Activated CD4-positive, alpha-beta T cell treated with anti-CD3 and anti-CD28 coated beads, Interleukin-2, Interleukin-6, amounts not matched to agents 100 ng/mL and 50 ng/mL, durations not matched to agents 16 hours and 8 hours (primary cell): ENCODE measurements around the gene SPA17.
A peak's percentile ranks its signal among the peaks of the same experiment; 100 is the strongest.

Experiments used
- DNase-seq: peaks from one replicate; pipeline ENCODE4 v3.0.0-alpha.2; 2020

The SPA17 gene

DNA sequence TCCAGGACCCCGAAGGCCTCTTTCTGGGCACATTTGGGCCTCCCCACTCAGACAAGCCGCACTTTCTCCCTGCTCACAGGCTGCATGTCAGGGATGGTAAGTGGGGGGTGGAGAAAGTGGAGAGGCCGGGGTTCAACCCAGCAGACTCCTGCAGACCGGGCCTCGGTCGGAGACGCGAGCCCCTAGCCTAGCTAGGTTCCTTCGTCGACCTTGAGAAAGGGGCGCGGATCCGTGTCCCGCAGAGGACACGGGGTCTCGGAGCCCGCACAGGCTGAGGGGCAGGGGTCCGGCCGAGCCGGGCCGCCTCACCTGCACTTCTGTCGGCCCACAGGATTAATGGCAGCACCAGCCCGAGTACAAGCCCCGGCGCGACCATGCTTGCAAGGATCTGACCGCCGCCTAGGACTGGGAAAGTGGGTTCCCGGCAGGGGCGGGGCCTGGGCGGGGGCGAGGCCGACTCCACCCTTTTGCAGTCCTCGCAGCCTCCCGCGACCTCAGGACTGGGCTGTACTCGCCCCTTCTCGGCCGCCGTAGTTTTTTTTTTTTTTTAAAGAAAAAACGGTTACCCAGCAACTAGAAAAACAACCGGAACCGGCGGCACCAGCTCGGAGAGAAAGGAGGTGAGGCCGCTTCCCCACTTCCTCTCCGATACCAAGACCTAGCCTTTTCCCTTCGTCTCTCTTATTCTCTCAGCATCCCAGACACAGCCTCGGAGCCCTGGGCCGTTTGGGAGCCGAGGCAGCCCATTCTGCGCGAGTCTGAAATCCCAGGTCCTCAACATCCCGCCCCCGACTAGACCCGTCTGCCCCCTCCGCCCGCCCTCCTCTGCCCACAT, at the start of gene SPA17, which contains the start of gene SIAE:
SPA17 (plus strand) TSS at position 572 of the 835 bp plus-strand sequence. CDS start 1,361 bp downstream, outside the sequence.
SIAE (minus strand) TSS at position 407 of the 835 bp plus-strand sequence; CDS start at position 376, 31 bp downstream.
- DNase-seq = peak; percentile 94

DNA sequence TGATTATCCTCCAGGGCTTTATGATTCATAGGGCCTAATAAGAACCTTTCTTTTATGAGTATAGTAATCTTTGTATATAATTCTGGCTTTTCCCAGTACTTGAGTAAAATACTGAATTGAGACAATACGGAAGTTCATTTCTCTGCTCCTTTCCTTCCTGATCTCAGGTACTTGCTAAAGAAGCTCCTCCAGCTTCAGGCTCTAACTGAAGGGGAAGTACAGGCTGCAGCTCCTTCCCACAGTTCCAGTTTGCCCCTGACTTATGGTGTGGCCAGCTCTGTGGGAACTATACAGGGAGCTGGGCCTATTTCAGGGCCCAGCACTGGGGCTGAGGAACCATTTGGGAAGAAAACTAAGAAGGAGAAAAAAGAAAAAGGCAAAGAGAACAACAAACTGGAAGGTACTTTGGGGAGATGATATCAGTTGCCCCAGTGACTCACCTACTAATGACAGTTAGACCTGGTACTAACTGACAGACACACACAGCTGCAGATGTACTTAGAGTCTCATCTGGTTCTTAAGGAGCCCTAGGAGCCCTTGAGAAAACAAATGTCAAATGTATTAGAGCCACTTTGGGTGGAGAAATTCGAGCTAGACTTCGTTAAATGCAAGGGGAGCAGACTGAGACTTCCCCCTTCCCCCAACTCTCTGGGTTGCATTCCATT, 48.1 kb upstream of the SPA17 start:
- no peak for DNase-seq

DNA sequence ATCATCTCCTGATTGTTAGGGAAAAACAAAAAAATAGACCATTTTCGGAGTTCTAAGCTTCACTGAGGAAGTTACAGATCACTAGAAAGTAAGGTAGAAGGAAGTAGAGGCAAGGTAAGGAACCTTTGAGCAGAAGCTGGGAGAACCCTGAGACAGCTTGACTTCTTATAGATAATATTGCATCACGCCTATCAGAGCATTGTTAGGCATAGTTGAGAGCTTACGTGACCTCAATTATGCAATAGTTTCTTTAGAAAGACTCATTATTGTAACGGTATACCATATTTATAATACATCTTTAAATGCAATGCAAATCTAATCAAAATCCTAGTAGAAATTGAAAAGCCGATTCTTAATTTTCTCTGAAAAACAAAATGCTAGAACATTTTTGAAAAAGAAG, 46.2 kb upstream of the SPA17 start:
- DNase-seq = no peak

DNA sequence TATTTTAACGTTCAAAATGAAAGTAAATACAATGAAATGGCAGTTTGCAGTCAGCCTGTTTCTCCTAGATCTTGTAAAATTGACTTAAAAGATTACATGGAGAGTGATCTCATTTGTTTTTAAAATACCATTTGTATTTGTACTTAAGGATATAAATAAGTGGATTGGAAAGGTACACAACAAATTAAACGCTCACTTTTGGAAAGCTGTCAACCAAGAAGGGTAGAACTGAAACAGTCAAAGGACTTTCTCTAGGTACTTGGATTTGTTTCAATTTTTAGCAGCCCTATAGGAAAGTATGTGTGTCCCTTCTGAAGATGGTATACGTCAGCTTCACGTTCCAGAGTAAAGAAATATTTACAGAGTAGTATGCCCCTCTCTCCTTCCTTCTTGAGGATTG, 43.7 kb upstream of the SPA17 start:
- DNase-seq = no peak

DNA sequence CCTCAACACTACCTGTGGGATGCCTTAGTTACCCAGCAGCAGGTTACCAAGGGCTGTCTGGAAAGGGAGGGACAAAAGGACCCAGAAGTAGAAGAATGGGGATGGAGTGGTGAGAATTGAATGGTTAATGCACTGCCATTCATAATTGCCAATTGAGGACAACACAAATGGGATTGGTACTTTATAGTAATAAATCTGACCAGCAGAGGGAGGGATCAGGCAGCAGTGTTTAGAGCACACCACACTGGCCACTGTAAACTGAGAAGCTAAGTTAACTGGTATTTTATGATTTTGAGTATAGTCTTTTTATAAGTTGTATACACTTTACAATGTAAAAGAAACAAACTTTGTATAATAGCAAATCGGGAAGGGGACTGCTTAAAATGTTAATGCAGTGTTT, 40.3 kb upstream of the SPA17 start:
- no peak for DNase-seq

DNA sequence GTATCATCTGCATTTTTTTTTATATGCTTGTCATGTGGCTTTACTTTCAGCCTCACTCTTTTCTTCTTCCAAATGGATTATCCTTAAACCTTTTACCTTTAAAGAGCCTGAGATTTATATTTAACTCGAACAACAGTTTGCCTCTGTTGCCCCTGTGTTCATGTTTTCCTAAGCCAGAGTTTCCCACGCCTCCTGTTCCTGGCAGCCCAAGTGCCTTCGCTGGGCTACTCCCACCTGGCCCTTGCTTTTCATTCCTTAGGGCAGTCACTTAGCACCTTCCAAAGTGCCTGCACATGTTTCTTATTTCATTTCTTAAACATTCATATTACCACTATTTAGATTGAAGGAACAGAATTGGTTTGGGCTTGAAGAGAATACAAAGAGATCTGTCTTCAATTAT, 37.8 kb upstream of the SPA17 start:
- no peak for DNase-seq

DNA sequence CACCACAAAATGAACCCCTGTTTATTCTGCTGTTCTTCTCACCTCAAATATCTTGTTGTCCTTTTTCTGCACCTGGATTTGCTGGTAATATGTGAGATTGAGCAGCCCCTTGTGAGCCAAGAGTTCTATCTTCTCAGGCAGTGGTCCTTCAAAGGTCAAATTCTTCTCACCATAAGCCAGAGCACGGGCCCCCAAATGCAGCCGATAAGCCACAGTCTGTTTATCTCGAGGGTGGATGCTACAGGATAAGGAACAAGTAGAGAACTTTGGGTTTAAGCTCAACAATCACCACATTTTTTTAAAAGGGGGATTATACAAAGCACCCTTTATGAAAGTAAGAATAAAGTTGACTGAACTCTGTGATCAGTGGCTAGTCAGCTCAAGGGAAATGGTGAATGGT, 35.2 kb upstream of the SPA17 start:
- no peak for DNase-seq

DNA sequence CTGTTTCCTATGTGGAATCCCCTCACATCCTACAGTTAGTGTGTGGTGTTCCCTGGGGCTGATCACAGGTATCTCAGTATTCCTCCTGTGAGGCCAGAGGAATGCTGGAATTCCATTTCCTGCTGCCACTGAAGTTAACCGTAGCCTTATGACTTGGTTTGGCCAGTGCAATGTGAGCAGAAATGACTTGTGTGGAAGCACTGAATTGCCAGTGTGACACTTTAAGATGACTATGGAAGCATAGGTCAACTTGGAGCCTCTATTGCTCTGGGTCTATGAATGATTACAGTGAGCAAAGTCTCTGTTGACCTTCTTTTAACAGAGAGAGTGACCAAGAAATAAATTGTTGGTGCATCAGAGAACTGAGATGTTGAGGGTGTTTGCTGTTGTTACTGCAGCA, 34.5 kb upstream of the SPA17 start:
- DNase-seq = no peak

DNA sequence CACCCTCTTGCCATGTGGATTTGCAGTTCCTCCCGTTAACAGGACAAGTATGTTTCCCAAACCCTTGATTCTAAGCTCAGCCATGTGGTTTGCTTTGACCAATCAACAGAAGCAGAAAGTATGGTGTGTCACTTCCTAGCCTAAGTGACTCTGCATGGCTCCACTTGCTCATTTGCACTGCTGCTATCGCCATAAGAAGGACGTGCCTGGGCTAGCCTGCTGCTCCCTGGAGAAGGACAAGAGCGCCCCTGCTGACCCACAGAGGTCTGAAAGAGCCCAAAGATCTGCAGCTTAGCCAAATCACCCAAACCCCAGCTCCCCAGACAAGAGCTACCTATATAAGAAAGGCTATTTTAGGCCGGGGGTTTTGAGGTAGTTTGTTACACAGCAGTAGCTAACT, 33.0 kb upstream of the SPA17 start:
- no peak for DNase-seq

DNA sequence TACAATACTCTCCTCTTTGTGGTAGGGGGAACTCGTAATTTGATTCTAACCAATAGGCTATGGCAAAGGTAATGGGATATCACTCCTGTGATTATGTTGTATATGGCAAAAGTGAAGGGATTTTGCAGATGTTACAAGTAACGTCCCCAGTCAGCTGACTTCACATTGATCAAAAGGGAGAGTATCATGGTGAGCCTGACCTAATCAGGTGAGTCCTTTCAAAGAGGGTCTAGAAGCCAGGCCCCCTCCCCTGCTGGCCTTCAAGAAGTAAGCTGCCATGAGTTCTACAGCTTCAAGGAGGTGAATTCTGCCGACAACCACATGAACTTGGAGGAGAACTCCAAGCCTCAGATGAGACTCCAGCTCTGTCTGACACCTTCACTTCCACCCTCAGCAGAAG, 31.1 kb upstream of the SPA17 start:
- no peak for DNase-seq

DNA sequence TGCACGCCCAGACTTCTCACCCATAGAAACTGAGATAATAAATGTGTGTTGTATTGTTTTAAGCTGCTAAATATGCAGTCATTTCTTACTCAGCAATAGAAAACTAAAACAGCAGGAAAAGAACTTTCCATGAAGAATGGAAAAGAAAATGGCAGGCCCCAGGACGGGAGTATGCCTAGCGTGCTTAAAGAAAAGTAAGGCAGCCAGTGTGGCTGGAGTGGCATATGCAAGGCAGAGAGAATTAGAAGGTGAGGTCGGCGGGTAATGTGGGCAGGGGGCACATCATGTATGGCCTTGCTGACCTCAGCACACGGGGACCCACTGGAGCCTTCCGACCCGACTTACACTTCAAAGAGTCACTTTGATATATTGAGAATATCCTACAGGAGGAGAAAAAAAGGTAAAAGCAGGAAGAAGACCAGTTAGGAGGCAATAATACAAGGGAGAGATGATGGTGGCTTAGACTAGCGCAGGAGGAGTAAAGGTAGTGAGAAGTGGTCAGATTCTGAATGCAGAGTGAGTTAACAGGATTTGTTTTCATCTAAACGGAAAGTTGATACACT, 30.6 kb upstream of the SPA17 start:
- no peak for DNase-seq

DNA sequence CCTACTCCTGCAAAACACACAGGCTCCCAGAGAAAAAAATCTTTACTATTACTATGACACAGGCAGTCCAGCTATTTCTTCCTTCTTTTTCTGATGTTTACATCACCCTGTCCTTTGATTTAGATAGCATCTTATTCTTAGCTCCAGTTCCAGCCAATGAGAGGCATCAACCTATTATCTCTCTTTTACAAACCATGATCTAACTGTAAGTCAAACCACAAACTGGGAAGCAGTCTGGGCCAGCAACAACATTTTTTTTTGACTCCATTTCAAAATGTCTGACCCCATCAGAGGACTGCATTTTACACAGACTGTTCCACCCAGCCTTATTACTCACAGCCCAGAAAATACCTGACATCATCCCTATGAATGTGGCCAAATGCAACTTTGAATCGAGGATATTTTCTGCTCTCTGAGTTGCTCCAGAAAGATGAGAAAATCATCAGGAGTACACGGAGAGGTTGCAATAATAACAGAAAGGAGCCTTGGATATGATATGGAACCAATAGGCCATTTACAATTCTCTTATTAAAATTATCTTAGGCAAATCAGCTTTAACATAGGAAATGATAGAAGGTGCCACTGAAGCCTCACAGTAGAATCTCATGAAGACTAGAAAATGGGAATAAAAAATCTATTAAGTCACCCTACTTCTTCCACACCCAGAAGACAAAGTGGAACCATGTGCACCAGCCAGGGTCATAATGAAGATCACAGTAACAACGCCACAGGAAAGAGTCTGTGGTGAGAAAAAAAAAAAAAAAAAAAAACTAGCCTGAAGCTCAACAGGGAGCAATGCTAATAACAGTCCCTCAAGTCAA, 29.9 kb upstream of the SPA17 start:
- DNase-seq = no peak

DNA sequence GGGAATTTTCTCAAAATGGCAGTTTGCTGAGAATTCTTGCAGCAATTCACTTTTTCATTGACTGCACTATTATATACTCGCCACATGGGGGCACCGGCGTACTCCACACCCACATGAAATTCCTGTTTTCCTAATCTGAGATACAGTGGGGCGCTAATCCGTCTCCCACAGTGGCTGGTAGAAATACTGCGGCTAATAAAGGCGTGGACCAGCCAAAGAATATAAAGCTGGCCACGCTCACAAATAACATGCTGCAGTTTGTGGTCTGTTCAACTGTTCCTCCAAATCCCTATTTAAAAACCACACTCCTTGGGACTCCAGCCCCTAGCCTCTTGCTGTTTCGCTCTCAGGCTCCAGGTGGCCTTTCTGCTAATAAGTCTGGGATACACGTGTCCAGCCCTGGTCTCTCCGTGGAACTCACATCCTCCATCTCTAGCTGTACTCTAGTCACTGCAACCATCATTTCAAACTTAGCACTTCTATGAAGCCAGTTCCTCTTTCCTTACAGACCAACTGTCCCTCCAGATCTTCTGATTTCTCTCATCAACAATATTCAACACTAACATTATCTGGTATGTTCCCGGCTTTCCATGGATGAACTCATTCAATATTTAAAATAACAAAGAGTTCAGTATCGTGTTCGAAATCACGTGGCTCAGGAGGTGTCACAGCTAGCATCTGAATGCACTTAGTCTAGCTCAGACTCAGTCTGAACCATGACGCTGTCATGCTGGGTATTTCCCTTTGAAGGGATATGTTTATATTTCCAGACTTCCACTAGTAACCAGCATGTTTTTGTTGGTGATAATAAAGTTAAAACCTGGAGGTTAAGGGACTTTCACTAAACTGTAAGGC, 29.1 kb upstream of the SPA17 start:
- peak; percentile 24 for DNase-seq

DNA sequence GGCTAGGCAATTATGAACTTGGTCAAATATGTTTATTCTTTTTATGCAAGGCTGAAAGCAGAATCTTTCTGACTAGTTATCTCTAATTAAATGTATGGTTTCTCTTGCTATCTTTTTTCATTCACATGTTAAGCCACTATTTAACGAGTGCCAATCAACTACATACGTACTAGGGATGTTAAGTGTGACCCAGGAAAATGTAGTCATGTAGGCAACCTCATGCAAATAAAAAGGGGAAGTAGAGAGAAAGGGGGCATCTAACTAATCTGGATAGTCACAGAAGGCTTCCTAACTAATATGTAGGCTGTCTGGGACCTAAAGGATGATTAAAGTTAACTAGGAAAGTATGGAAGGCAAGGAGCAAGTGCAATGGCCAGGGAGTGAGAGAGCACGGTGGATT, 27.6 kb upstream of the SPA17 start:
- no peak for DNase-seq

DNA sequence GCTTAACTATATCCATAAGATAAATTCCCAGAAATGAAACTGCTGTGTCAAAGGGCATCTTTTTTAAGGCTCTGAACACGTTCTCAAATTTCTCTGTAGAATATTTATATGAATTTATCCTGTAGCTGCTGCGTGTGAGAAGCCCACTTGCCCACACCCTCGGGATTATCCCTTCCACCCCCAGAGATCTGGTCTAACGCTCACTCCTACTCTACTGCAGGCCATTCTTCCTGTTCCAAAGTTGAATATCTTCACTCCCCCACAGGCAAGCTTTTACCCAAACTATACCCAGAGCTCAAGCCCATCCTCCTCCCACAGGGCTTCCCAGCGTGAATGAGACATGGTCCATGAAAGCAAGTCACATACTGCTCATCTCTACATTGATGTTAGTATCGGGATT, 25.1 kb upstream of the SPA17 start:
- no peak for DNase-seq

DNA sequence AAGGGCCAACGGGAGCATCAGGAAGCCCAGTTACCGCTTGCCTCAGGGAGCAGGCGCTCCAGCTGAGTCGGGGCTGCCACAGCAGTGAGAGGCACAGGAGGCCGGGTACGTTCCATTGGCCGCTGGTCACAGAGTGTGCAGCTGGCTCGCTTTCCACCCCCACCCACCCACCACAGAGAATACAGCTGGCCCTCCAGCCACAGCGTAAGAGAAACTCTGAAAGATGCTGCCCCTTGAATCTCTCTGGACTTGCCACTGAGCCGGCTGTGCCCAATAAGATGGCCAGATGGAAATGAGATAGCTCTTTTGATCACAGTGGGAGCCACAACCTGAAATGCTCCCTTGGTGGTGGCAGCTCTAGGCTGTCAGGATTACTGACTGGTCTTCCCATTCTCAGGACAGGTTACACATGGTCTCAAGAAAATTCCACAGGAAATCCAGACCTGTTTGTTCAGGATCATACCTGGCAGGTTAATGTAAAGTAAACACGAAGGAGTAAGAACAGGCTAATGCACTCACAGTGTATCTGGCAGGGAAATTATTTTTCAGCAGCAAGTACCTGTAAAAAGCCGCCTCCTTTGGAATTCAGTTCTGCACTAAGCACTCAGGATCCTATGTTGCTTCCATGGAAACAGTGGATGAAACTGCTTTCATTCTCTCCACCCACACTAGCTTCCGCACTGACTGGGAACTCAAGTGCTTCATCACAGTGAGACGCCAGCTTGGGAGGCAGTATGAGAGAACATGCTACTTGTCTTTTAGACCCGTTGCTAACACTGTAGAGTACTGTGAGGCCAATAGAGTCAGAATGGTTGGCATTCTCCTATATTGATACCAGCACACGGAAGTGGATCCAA, 16.7 kb upstream of the SPA17 start:
- no peak for DNase-seq

DNA sequence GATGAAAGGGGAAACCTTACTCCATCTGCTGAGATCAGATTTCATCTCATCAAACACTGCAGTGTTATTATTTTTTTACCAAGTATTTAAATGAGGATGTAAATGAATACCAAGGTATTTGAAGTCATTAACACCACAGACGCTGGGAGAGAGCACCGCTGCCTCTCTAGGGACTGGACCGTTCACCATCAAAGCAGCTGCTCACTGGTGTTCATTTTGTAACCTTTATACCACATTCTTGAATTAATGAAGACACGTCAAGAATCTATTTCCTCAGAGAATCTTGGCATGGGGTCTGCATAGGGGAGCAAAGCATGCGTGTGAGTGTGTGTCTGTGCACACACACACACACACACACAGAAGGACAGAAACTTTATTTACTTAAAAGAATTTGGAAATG, 15.8 kb upstream of the SPA17 start:
- no peak for DNase-seq

DNA sequence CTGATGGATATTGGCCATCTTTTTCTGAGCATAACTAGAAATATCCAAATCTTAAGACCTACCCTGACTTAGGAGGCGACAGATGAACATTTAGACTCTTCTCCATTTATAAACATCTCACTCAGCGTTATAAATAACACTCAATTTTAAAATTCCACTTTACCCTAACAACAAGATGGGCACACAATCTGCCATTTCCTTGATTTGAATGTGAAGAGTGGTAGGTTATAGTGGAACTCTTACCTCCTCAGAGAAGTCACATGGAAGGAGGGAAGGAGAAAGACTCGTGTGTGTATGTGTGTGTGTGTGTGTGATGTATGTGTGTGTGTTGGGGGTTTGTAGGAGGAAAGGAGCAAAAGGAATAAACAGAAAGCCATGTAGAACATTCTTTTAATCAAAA, 15.2 kb upstream of the SPA17 start:
- DNase-seq = no peak

DNA sequence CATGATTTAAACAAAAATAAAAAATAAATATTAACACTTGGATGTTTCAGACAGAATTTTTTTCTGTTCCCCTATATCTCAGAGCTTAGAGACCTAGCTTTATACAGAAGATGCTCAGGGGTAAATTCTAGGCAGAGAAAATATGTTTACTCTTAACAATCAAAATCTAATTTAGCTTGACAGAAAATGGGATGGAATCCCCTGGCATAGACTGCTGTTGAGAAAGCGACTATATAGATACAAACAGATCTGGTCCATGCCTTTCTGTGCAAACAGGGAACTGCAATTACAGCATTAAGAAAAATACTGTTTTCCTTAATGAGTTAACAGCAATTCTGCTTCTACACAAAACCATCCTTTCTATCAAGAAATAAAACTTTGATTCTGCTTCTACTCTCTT, 14.7 kb upstream of the SPA17 start:
- no peak for DNase-seq

DNA sequence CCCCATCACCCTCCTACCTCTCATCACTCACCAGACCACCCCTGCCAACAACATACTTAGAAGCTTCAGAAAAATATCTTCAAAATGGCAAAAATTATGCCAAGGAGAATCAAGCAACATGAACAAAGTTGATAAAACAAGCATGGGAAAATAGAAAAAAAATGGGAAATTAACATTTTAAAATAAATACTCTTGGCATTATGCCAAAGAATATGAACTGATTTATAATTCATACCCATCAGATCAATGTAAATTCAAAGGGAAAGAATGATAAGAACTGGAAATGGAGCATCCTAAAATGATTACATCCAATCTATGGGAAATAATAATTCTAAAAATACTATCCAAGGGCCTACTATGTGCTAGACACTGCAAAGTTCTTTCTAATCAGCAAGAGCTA, 12.2 kb upstream of the SPA17 start:
- DNase-seq = no peak

DNA sequence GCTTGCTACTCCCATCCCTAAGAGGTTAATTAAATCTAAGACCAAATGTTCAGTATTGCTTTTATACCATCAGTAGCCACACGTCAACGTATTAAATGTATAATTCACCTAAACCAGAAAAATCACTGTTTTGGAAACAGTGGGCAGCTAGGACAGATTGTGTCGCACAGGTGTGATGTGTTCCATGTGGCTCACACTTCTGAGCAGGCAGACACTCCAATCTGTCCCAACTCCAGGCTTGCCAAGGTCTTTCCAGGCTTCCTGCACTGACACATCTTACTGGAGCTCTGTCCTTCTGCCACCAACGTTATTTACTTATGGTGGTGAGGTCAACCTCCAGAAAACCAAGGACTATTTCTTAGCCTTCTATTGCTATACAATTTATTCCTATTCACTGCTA, 11.6 kb upstream of the SPA17 start:
- DNase-seq = no peak
